Activated naive CD4-positive, alpha-beta T cell treated with anti-CD3 and anti-CD28 coated beads for 36 hours (primary cell): ENCODE measurements around the gene FAM131C. TPM values are rescaled to one million over a fixed set of nuclear protein-coding genes. Genes with fewer than 3 reads are reported as not detected.
"Not testable (repeated sequence)": the region's sequence is repeated elsewhere in the genome, so short reads cannot be mapped to it uniquely, and the experiment has no call there.

Experiments
- CTCF ChIA-PET: fragments of 350-600 bp; sonication (Branson Sonifier 250); formaldehyde crosslinking; loops from one replicate; lab custom pipeline; 2021; ENCODE audit warnings: antibody characterized with exemption; lab: Charles Lee
- DNase-seq: peaks from one replicate; pipeline ENCODE4 v3.0.0-alpha.2; 2020
- H3K27ac Mint-ChIP-seq: one replicate; pipeline ENCODE4 v1.8.0; 2021; ENCODE audit warnings: mild to moderate bottlenecking, mixed read lengths
- H3K27me3 Mint-ChIP-seq: one replicate; pipeline ENCODE4 v1.8.0; 2021; ENCODE audit warnings: low read depth, mixed read lengths
- H3K36me3 Mint-ChIP-seq: one replicate; pipeline ENCODE4 v1.8.0; 2021; ENCODE audit warnings: low read depth, mixed read lengths
- H3K4me1 Mint-ChIP-seq: one replicate; pipeline ENCODE4 v1.8.0; 2021; ENCODE audit warnings: low read depth, mixed read lengths
- H3K4me3 Mint-ChIP-seq: one replicate; pipeline ENCODE4 v1.8.0; 2021; ENCODE audit warnings: mild to moderate bottlenecking, moderate library complexity, mixed read lengths
- H3K9me3 Mint-ChIP-seq: one replicate; pipeline ENCODE4 v1.8.0; 2021; ENCODE audit warnings: mixed read lengths
- intact Hi-C: fragments of 100-400 bp; cut with micrococcal nuclease; formaldehyde crosslinking; loops from one replicate; pipeline ENCODE4 v1.15.1; 2023
- total RNA-seq, 2 experiments: library from RNA; stranded (reverse); gene quantifications; one replicate each; pipeline ENCODE4 v1.2.3, GENCODE V29; 2021

FAM131C gene
- total RNA-seq, 2 experiments from 2014 or later: not detected

- Mint-ChIP-seq H3K4me3 (no peak overlapping the region), H3K27me3 (no peaks in the 10 kb centered on the region), H3K9me3 (no peaks in the 10 kb centered on the region), H3K36me3 (no peaks in the 10 kb centered on the region), H3K4me1 (no peaks in the 10 kb centered on the region), H3K27ac (no peak overlapping the region)
- DNase-seq: no peak
- intact Hi-C loops: no loop called here
- CTCF ChIA-PET: no interaction called here
Observed at GRCh38 chr1:16063226-16063829, 10.1 kb downstream of the FAM131C start.

- H3K4me3 Mint-ChIP-seq, H3K27me3 Mint-ChIP-seq, H3K9me3 Mint-ChIP-seq, CTCF ChIA-PET, H3K36me3 Mint-ChIP-seq, DNase-seq, H3K27ac Mint-ChIP-seq, intact Hi-C loops, H3K4me1 Mint-ChIP-seq: not testable (repeated sequence)
Observed at GRCh38 chr1:16062687-16063075, 10.8 kb downstream of the FAM131C start.

- H3K4me1 Mint-ChIP-seq, H3K36me3 Mint-ChIP-seq, DNase-seq, H3K27ac Mint-ChIP-seq, intact Hi-C loops, H3K9me3 Mint-ChIP-seq, H3K27me3 Mint-ChIP-seq, H3K4me3 Mint-ChIP-seq, CTCF ChIA-PET: not testable (repeated sequence)
Observed at GRCh38 chr1:16061989-16062686, 11.3 kb downstream of the FAM131C start.

- H3K27ac Mint-ChIP-seq: no peak overlapping the region
- H3K4me3 Mint-ChIP-seq: no peak overlapping the region
- no peaks in the 10 kb centered on the region for H3K4me1 Mint-ChIP-seq
- no peaks in the 10 kb centered on the region for H3K36me3 Mint-ChIP-seq
- DNase-seq: no peak
- H3K9me3 Mint-ChIP-seq: no peaks in the 10 kb centered on the region
- H3K27me3 Mint-ChIP-seq: no peaks in the 10 kb centered on the region
- CTCF ChIA-PET: interaction anchor here (2.0 kb wide), 1 partner anchor 52 kb away, joined by 5 read pairs; no protein-coding TSS in a partner anchor
- intact Hi-C loops: no loop called here
Observed at GRCh38 chr1:16061266-16061665, 12.2 kb downstream of the FAM131C start.

- intact Hi-C loops, H3K27me3 Mint-ChIP-seq, DNase-seq, H3K4me1 Mint-ChIP-seq, H3K27ac Mint-ChIP-seq, H3K4me3 Mint-ChIP-seq, H3K36me3 Mint-ChIP-seq, H3K9me3 Mint-ChIP-seq: not testable (repeated sequence)
- CTCF ChIA-PET: interaction anchor here (1.0 kb wide), 1 partner anchor 15 kb away, joined by 4 read pairs; the partner anchor contains the start of gene CLCNKB
Observed at GRCh38 chr1:16058394-16059120, 14.9 kb downstream of the FAM131C start.

- H3K27ac Mint-ChIP-seq, H3K4me3 Mint-ChIP-seq, DNase-seq, H3K27me3 Mint-ChIP-seq, H3K9me3 Mint-ChIP-seq, H3K4me1 Mint-ChIP-seq, H3K36me3 Mint-ChIP-seq: not testable (repeated sequence)
- CTCF ChIA-PET: interaction anchor here (0.6 to 3.2 kb wide), 8 partner anchors 12 to 265 kb away, joined by 3 to 17 read pairs (median 4); partner anchors contain the start of genes CLCNKB and SRARP
- intact Hi-C loops: loop anchor here (1.0 kb wide), 1 partner anchor 24 kb away; no protein-coding TSS in a partner anchor
Observed at GRCh38 chr1:16057314-16057915, 16.0 kb downstream of the FAM131C start.

- not testable (repeated sequence) for H3K27me3 Mint-ChIP-seq, H3K4me1 Mint-ChIP-seq, H3K36me3 Mint-ChIP-seq, H3K27ac Mint-ChIP-seq, DNase-seq, H3K4me3 Mint-ChIP-seq, H3K9me3 Mint-ChIP-seq
- CTCF ChIA-PET: interaction anchor here (0.6 to 3.2 kb wide), 8 partner anchors 11 to 265 kb away, joined by 3 to 17 read pairs (median 4); partner anchors contain the start of gene SRARP
- intact Hi-C loops: loop anchor here (1.0 kb wide), 4 partner anchors 47 to 264 kb away; no protein-coding TSS in a partner anchor
Observed at GRCh38 chr1:16056521-16056912, 16.9 kb downstream of the FAM131C start.

GRCh38 chr1:16055613-16056520, 17.6 kb downstream of the FAM131C start:
- DNase-seq: peak; percentile 93
- Mint-ChIP-seq H3K27me3 (no peaks in the 10 kb centered on the region), H3K9me3 (no peaks in the 10 kb centered on the region), H3K4me3 (no peak overlapping the region), H3K27ac (no peak overlapping the region), H3K36me3 (no peaks in the 10 kb centered on the region), H3K4me1 (peaks cover 2% of the 10 kb centered on the region)
- CTCF ChIA-PET: interaction anchor here (0.6 to 3.9 kb wide), 9 partner anchors 10 to 264 kb away, joined by 3 to 23 read pairs (median 4); partner anchors contain the start of gene SRARP
- intact Hi-C loops: loop anchor here (1.0 kb wide), 4 partner anchors 47 to 264 kb away; no protein-coding TSS in a partner anchor

GRCh38 chr1:16054598-16055540, 18.6 kb downstream of the FAM131C start:
- Mint-ChIP-seq H3K27ac (no peak overlapping the region), H3K27me3 (no peaks in the 10 kb centered on the region), H3K36me3 (no peaks in the 10 kb centered on the region), H3K9me3 (no peaks in the 10 kb centered on the region), H3K4me3 (no peak overlapping the region), H3K4me1 (peaks cover 2% of the 10 kb centered on the region)
- intact Hi-C loops: no loop called here
- CTCF ChIA-PET: interaction anchor here (0.6 to 3.9 kb wide), 9 partner anchors 9 to 263 kb away, joined by 3 to 23 read pairs (median 4); no protein-coding TSS in a partner anchor
- no peak for DNase-seq

GRCh38 chr1:16053781-16054502, 19.5 kb downstream of the FAM131C start:
- Mint-ChIP-seq H3K27ac (no peak overlapping the region), H3K4me1 (peaks cover 4% of the 10 kb centered on the region), H3K9me3 (no peaks in the 10 kb centered on the region), H3K36me3 (no peaks in the 10 kb centered on the region), H3K4me3 (no peak overlapping the region), H3K27me3 (no peaks in the 10 kb centered on the region)
- CTCF ChIA-PET: interaction anchor here (0.6 to 3.9 kb wide), 5 partner anchors 44 to 280 kb away, joined by 3 to 23 read pairs (median 12); no protein-coding TSS in a partner anchor
- no peak for DNase-seq
- intact Hi-C loops: no loop called here
